ENCODE measurements around the gene HOXB5.

The HOXB5 gene

GRCh38 chr17:48571826-48572417, 21.7 kb downstream of the HOXB5 start:
- no peak for DNase-seq (ENCODE audit: low spot score)

GRCh38 chr17:48571024-48571818, 22.4 kb downstream of the HOXB5 start:
- DNase-seq (ENCODE audit: low spot score): no peak

- no peak for DNase-seq (ENCODE audit: low spot score)
These were observed 23.1 kb downstream of the HOXB5 start for GRCh38 chr17:48570325-48571023.

- no peak for DNase-seq (ENCODE audit: low spot score)
These were observed 23.8 kb downstream of the HOXB5 start for GRCh38 chr17:48569674-48570324.

GRCh38 chr17:48569240-48569582, 24.4 kb downstream of the HOXB5 start:
- DNase-seq (ENCODE audit: low spot score): no peak

DNA sequence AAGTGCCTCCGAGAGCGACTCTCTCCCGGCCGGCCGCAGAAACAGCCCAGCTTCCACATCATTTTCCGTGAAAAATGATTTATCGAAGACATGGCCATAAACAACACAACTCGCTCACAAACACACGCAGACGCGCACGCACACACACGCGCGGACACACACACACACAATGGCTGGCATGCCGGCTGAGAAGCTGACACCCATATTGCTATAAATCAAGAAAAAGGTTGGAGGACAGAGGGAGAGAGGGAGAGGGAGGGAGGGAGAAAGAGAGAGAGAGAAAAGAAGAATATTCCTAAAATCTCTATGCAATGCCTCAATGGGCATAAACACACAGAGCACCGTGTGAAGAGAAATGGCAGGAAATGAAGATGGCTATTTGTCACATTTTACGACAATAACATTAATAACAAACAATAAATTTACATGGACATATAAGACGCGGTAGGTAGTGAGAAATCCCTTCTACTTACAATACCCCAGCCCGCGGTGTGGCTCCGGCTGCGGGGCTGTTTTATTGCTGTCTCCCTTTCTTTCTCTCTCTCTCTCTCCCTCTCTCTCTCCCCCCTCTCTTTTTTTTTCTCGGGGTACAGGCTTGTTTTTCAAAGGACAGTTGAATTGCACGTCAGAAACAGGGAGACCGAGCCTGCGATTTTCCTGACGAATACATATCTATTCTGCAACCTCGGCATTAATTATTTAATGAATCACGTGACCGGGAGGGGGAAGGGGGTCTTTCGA, 24.9 kb downstream of the HOXB5 start:
- no peak for DNase-seq (ENCODE audit: low spot score)

DNA sequence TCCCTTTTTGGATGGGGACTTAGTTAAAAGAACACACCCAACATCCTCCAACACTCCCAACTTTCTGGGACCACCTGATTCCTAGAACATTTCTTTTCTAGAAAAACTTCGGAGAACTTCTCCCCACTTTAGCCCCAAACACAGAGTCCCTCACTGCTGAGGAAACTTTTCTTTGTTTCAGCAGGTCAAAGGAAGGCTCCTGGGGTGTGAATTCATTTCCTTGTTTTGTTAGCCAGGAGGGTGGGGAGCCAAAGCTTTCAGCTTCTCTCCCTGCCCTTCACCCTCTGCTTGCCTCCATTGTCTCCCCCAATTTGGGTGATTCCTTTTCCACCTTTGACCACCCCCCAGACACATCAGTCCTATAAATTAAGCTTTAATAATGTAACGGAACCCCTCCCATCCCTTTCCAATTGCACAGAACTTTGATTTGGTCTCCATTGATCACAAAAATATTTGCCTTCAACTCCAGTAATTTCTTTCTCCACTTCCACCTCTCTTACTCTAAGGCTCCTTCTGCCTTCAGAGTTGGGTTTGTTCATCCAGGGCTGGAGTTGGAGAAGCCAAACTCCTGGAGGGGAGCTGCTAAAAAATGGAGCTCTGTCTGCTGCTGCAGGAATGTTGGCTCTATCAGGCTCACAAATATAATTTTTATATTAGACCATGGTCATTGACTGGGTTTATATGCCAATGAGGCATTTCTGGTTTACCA, 25.8 kb downstream of the HOXB5 start:
- DNase-seq (ENCODE audit: low spot score): no peak

- DNase-seq (ENCODE audit: low spot score): no peak
These were observed 26.4 kb downstream of the HOXB5 start for GRCh38 chr17:48567209-48567608.

- no peak for DNase-seq (ENCODE audit: low spot score)
These were observed 26.9 kb downstream of the HOXB5 start for GRCh38 chr17:48566717-48567116.

DNA sequence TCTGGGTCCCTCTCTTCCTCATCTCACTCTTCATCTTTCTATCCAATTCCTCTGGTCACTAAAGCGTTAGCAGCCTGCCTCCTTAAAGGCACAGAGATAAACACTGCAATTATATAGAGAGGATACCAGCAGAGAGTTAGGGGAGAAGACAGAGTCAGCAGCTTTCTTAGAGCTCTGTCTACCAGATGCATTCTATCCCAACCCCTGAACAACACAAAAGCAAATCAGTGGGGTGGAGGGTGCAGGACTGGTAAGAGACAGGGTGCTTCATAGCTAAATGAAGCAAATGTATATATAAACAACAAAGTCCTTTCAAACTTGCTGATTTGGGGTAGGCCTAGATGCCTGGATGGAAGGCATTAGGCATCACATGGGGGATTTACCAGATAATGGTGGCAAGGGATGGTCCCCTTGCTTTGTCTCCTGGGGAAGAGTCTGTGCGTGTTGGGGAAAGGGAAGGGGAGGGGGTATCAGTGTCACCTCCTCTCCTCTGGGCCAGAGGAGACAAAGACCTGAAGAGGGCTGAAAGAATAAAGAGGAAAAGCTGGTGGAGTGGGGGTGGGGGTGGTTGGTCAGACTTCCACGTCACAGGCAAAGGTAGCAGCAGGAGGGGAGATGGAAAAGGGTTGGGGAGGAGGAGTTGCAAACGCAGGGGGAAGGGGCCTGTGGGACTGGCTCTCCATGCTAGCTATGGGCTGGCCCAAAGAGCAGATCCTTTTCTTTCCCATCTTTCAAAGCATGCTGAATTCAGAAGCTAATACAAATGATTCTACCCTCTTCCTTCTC, 27.5 kb downstream of the HOXB5 start:
- DNase-seq (ENCODE audit: low spot score): no peak

DNA sequence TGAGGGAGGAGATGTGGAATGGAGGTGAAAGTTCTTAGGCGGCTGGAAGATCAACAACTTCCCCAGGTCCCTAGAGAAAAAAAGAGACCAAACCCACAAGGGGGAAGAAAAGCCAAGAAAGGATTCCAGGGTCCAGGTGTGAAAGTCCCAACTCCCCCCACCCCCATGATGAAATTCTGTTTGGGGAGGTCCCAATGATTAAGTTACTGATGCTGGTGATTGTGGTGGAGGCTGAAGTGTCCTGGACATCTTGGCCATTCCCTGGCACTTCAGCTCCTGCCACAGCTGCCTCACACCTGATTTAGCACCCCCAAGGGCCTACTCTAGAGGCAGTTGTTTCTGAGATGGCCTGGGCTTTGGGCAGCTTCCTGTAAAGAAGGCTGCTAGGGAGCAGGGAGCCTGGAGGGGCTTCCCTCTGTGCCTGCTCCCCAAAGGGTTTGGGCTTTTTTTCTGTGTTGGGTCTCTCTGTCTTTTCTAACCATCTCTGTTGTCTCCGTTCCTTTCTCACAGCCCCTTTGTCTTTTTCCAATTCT, 28.5 kb downstream of the HOXB5 start:
- no peak for DNase-seq (ENCODE audit: low spot score)

GRCh38 chr17:48564188-48565021, 29.2 kb downstream of the HOXB5 start:
- DNase-seq (ENCODE audit: low spot score): no peak

GRCh38 chr17:48563867-48564187, 29.8 kb downstream of the HOXB5 start:
- no peak for DNase-seq (ENCODE audit: low spot score)

- DNase-seq (ENCODE audit: low spot score): no peak
These were observed 30.2 kb downstream of the HOXB5 start for GRCh38 chr17:48563385-48563838.

DNA sequence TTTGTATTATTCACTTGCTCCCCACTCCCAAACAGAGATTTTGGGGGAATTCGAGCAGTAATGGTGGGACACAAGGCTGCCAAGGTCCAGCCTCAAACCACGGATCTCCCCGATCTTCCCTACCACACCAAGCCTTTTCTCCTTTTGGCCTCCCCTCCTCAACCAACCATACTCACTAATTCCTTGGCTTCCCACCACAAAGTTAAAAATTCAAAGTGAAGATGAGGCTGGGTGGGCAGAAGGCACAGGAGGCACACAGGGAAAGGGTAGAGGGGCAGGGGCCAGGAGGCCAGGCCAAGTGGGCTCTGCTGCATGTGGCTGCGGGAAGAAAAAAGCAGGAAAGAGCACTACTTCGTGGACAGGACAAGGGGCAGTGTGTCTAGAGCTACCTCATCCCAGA, 30.6 kb downstream of the HOXB5 start:
- DNase-seq (ENCODE audit: low spot score): no peak

DNA sequence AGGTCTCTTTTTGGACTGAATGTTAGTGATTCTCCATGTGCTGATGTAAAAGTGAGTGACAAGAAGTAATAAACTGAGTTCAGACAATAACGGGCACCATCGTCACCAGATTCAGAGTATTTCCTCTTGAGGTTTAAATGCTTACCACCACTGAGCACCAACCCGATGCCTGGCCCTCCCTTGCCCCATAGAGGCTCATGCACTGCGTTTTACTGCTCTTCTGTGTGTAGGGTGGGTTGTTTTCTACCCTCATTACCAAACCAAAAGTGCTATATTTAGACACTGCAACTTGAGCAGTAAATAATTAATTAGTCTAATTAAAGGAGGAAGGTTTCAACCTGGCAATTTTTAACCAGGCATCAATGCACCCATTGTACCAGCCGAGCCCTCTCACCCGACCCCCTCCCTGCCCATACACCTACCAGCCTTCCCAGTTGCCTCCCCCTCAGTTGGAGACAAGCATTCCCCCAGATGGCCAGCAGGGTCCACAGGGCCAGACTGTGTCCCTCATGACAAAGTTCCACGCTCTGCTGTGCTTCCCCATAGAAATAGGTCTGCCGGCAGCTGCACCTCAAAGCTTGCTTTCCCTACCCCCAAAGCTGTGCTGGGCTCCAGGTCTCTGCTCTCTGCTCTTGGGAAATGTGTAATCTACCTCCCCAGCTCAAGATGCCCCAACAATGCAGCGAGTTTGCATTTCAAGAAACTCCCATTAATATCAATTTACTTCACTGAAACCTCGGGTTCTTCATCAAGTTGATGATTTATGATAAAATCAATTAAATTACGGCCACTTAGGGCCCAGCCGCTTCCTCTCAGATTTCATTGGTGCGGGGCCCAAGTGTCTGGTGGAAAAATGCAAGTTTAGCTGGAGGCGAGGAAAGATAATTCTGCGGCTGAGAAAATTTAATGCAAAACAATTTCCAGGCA, 31.4 kb downstream of the HOXB5 start:
- DNase-seq (ENCODE audit: low spot score): peak; percentile 83

DNA sequence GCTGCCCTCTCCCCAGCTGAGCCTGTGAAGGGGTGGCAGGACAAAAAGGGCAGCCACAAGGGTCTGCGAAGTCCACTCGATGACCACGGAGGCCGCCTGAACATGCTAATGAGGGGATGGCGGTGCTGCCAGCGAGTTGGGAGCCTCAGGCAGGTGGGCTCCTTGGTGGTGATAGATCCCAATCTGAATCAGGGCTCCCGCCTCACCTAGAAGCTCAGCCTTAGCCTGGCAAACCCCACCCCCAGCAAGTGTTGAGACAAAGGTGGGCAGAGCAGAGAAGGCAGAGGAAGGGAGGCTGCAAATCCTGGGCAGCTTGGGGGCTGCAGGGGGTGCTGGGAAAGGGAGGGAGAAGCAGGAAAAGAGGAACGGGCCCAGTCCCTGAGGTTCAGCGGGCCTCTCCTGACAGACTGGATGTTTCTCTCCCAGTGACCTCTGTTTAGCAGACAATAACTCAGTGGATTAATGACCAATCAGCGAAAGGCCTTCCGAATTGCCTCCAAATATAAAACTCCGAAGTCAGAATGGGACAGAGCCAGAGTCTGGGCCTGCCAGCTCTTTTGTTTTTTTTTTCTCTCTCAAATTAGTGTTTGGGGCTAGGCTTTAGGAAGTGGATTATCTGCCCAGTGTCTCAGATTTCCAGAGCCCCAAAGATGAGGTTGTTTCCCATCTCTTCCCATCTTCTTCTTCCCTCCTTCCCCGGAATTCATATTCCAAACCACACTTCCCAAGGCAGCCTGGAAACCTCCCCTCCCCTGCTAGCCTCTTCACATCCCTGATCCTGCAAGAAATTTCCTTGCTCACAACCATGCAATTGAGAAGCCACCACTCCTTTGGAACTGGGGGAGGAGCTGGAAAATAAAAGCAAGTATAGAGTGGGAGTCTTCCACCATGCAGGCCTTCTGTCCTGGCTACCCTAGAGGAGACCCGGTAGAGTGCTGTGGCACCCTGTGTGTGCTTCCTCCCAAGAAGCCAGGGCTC, 33.5 kb downstream of the HOXB5 start:
- DNase-seq (ENCODE audit: low spot score): no peak

Data from HuH-7 (cell line).